Ovary (tissue), 9 donors: ENCODE data around the gene L2HGDH. TPM values are rescaled to one million over a fixed set of nuclear protein-coding genes. Genes with fewer than 3 reads are reported as not detected.

Experiments
- DNase-seq, 5 donors: peaks; one replicate each; pipeline ENCODE4 v3.0.0-alpha.2; 2019 to 2020
- H3K27ac ChIP-seq, 2 donors: fragments of 200-600 bp; one replicate each; pipeline versions ENCODE4 v1.5.1 to v1.8.0; 2019 to 2022
- H3K27me3 ChIP-seq: fragments of 200-600 bp; one replicate; pipeline ENCODE4 v1.8.0; 2022
- H3K36me3 ChIP-seq: fragments of 200-600 bp; sonication (generic); one replicate; pipeline ENCODE4 v1.5.1; 2019
- H3K4me1 ChIP-seq: one replicate; pipeline ENCODE4 v1.8.1; 2013; ENCODE audit warnings: mild to moderate bottlenecking, moderate library complexity; ENCODE audit not compliant: insufficient read depth
- H3K4me3 ChIP-seq: fragments of 200-600 bp; sonication (generic); one replicate; pipeline ENCODE4 v1.5.1; 2017
- H3K9me3 ChIP-seq, 2 donors: fragments of 200-600 bp in 1 of 2; sonication (generic) in 1 of 2; one replicate each; pipeline versions ENCODE4 v1.5.1 to v1.8.1; 2013 to 2019; ENCODE audit warnings: mild to moderate bottlenecking in 1 of 2, moderate library complexity in 1 of 2
- EP300 ChIP-seq: sonication (generic); formaldehyde crosslinking; IDR thresholded peaks from one replicate; pipeline ENCODE4 v1.6.1; 2017; ENCODE audit warnings: antibody characterized with exemption
- POLR2A ChIP-seq: fragments of 450-650 bp; IDR thresholded peaks from one replicate; pipeline ENCODE4 v1.6.1; 2017; ENCODE audit warnings: antibody characterized with exemption, mild to moderate bottlenecking, moderate library complexity
- WGBS, 3 donors: extraction: QIAGEN DNeasy Blood & Tissue Kit in 1 of 3; methylation state at CpG; one replicate each; pipeline versions ENCODE4 v1.1.5 to v1.1.7; 2013 to 2017; 5-methylcytosine and 5-hydroxymethylcytosine counted together
- intact Hi-C, 4 donors: fragments of 100-400 bp; cut with DNase I; formaldehyde crosslinking; loops; one replicate each; pipeline versions ENCODE4 v1.11.0 to v1.15.1; 2022 to 2023
- polyA plus RNA-seq, 2 donors: library from polyadenylated mRNA; stranded (reverse); fragments of 200-250 nt in 1 of 2; fragments of 350-450 nt in 1 of 2; fragmentation: Illumina TruSeq in 1 of 2; extraction: RNeasy Lipid Tissue Mini Kit (QIAGEN cat#74804) in 1 of 2; gene quantifications; one replicate each; pipeline ENCODE4 v1.2.3, GENCODE V29; 2013 to 2014
- total RNA-seq, 7 donors: library from RNA; depleted of rRNA in 2 of 7; stranded (reverse); fragments of >200 nt in 2 of 7; fragmentation: NEBNext Ultra II Directional in 3 of 7; extraction: Animal tissue kit (Norgen Biotek cat#: 25700) in 3 of 7; gene quantifications; one replicate each; pipeline versions ENCODE4 v1.1.0 to v1.2.4, GENCODE V29; 2016 to 2023
- TF ChIP-seq, protein P1 (sequence below), 3 donors: fragments of 450-650 bp in 2 of 3; fragments of 200-600 bp in 1 of 3; IDR thresholded peaks; one replicate each; pipeline versions ENCODE4 v1.5.1 to v1.8.0; 2016 to 2022; ENCODE audit warnings: antibody characterized with exemption in 3 of 3, mild to moderate bottlenecking in 1 of 3
- donor health status: DM: no; HTN: no; CAD: no; lungs with moderate emphysema.
- donor health status: DM: no; HTN: no; CAD: no.
- donor health status: Bipolar disorder and iron deficiency.
- donor health status: DM: yes; HTN: yes; CAD: no.
- donor health status: DM: no; HTN: no; CAD: no.
- donor health status: DM: yes; HTN: yes; CAD: no.

The L2HGDH gene
- total and polyA plus RNA-seq, 9 donors: 2.3 to 5.9 (median 4.8) TPM

DNA sequence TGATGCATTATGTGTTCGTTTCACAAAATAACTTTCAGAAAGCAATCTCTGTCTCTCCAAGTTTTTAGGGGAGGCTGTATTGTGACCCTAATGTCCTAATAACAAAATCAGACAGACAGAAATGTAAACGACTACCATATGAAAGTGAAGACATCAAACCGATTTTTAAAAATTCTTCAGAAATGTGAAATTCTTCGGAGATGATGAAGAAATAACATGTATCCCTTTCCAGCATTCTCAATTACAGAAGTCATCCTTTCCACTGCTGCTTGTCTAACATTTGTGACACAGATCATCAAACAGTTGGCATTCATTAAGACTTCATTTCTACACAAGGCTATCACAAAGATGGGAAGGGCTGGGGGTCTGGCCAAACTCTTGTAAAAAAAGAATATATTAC is 41.1 kb upstream of the L2HGDH start:
- Histone ChIP-seq H3K27ac (no peak overlapping the region), H3K27me3 (no peaks in the 10 kb centered on the region), H3K9me3 (no peaks in the 10 kb centered on the region), H3K4me3 (no peak overlapping the region), H3K4me1 (peaks cover 1% of the 10 kb centered on the region), H3K36me3 (no peaks in the 10 kb centered on the region)
- TF ChIP-seq, protein P1, sequence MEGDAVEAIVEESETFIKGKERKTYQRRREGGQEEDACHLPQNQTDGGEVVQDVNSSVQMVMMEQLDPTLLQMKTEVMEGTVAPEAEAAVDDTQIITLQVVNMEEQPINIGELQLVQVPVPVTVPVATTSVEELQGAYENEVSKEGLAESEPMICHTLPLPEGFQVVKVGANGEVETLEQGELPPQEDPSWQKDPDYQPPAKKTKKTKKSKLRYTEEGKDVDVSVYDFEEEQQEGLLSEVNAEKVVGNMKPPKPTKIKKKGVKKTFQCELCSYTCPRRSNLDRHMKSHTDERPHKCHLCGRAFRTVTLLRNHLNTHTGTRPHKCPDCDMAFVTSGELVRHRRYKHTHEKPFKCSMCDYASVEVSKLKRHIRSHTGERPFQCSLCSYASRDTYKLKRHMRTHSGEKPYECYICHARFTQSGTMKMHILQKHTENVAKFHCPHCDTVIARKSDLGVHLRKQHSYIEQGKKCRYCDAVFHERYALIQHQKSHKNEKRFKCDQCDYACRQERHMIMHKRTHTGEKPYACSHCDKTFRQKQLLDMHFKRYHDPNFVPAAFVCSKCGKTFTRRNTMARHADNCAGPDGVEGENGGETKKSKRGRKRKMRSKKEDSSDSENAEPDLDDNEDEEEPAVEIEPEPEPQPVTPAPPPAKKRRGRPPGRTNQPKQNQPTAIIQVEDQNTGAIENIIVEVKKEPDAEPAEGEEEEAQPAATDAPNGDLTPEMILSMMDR (IDR thresholded peaks at IDR 0.05): no peak
- TF ChIP-seq POLR2A (no peak), EP300 (no peak)
- 78 to 79% (median 78%) methylated on average over 4 of the region's 4 CpGs for WGBS, 3 donors
- intact Hi-C loops: no loop called here
- DNase-seq: no peak

- no peak for DNase-seq
Measured at GRCh38 chr14:50352584-50352983, 40.6 kb upstream of the L2HGDH start.

DNA sequence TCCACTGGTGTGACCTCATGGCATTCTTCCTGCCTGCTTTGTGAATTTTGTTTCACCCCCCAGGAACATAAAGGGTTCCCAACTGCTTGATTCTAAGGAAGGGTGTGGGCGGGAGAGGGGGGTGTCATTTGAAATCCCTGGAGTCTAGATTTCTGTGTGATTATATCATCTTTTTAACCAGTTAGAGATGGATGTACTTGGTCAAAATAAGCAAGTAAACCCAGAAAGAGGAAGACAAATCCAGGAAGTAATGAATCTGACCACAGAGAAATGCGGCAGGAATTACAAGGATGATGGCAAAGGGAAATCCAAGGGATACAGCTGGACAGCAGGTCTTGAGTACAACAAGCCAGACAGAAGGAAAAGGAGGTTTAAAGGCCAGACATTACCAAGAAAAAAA is 38.9 kb upstream of the L2HGDH start:
- intact Hi-C loops: no loop called here
- Histone ChIP-seq H3K4me3 (no peak overlapping the region), H3K4me1 (peaks cover 4% of the 10 kb centered on the region), H3K9me3 (no peaks in the 10 kb centered on the region), H3K27ac (no peak overlapping the region), H3K27me3 (no peaks in the 10 kb centered on the region), H3K36me3 (no peaks in the 10 kb centered on the region)
- DNase-seq: no peak
- TF ChIP-seq, protein P1 (IDR thresholded peaks at IDR 0.05): no peak
- TF ChIP-seq EP300: no peak
- TF ChIP-seq POLR2A: no peak
- 84 to 90% (median 90%) methylated on average over 2 of the region's 2 CpGs for WGBS, 3 donors

More at GRCh38 chr14:50352584-50352983, 40.6 kb upstream of the L2HGDH start:
- Histone ChIP-seq H3K27ac (no peak overlapping the region), H3K36me3 (no peaks in the 10 kb centered on the region), H3K27me3 (no peaks in the 10 kb centered on the region), H3K4me1 (peaks cover 1% of the 10 kb centered on the region), H3K4me3 (no peak overlapping the region), H3K9me3 (no peaks in the 10 kb centered on the region)
- intact Hi-C loops: no loop called here
- TF ChIP-seq EP300: no peak
- TF ChIP-seq, protein P1 (IDR thresholded peaks at IDR 0.05): no peak
- no peak for TF ChIP-seq POLR2A
- 71 to 77% (median 73%) methylated on average over 4 of the region's 4 CpGs for WGBS, 3 donors

- no peaks in the 10 kb centered on the region for H3K36me3 ChIP-seq
- TF ChIP-seq POLR2A: no peak
- TF ChIP-seq, protein P1 (IDR thresholded peaks at IDR 0.05): no peak
- TF ChIP-seq EP300: no peak
- peaks cover 15% of the 10 kb centered on the region for H3K4me1 ChIP-seq
- H3K27ac ChIP-seq: no peak overlapping the region
- no peaks in the 10 kb centered on the region for H3K9me3 ChIP-seq
- no peak overlapping the region for H3K4me3 ChIP-seq
- H3K27me3 ChIP-seq: no peaks in the 10 kb centered on the region
- DNase-seq: no peak
- intact Hi-C loops: loop anchor here in 1 of 4 donors (10.0 kb wide), 1 partner anchor 46 kb away; the partner anchor contains the start of gene CDKL1
Measured at GRCh38 chr14:50348933-50349332, 36.9 kb upstream of the L2HGDH start.
